GM23248 (cell line): ENCODE data around the gene KRT84.

Source experiments
- EZH2 ChIP-seq: fragments of 200-600 bp; sonication (generic); IDR thresholded peaks from 2 replicates; pipeline ENCODE4 v1.6.1; 2018; ENCODE audit warnings: antibody characterized with exemption, mild to moderate bottlenecking; ENCODE audit not compliant: insufficient read depth, poor library complexity, severe bottlenecking
- EZH2phosphoT487 ChIP-seq: fragments of 200-600 bp; sonication (generic); IDR thresholded peaks from 2 replicates; pipeline ENCODE4 v1.6.1; 2018; ENCODE audit warnings: antibody characterized with exemption, moderate library complexity, mild to moderate bottlenecking, low read depth; ENCODE audit not compliant: insufficient read depth

- TF ChIP-seq EZH2phosphoT487 = no peak
- TF ChIP-seq EZH2 = no peak
Observed at GRCh38 chr12:52368508-52368907, 16.9 kb downstream of the KRT84 start.
